Panc1 (cell line): Measurements from ENCODE around the gene IFI44.

Source experiments
- POLR2AphosphoS5 ChIP-seq: IDR thresholded peaks from 2 replicates; pipeline ENCODE4 v1.6.1; 2012; ENCODE audit warnings: mild to moderate bottlenecking, low read depth, low read length, moderate library complexity
- SIN3A ChIP-seq: IDR thresholded peaks from 2 replicates; pipeline ENCODE4 v1.6.1; 2012; ENCODE audit warnings: low read depth, mild to moderate bottlenecking, low read length, moderate library complexity, borderline replicate concordance; ENCODE audit not compliant: insufficient read depth
- TCF7L2 ChIP-seq: IDR thresholded peaks from 2 replicates; pipeline ENCODE4 v1.6.1; 2011; ENCODE audit warnings: mild to moderate bottlenecking, low read depth, low read length, inconsistent platforms
- TF ChIP-seq, protein P1 (sequence below): fragments of 450-650 bp; IDR thresholded peaks from 2 replicates; pipeline ENCODE4 v1.5.1; 2017; ENCODE audit warnings: mild to moderate bottlenecking
- TF ChIP-seq, protein P2 (sequence below), 2 experiments: IDR thresholded peaks; 2 replicates each; pipeline ENCODE4 v1.6.1; 2011 to 2012; ENCODE audit warnings: low read depth in 2 of 2, control low read depth in 1 of 2, low read length in 1 of 2, mild to moderate bottlenecking in 1 of 2, moderate library complexity in 1 of 2; ENCODE audit not compliant: insufficient read depth in 1 of 2

DNA sequence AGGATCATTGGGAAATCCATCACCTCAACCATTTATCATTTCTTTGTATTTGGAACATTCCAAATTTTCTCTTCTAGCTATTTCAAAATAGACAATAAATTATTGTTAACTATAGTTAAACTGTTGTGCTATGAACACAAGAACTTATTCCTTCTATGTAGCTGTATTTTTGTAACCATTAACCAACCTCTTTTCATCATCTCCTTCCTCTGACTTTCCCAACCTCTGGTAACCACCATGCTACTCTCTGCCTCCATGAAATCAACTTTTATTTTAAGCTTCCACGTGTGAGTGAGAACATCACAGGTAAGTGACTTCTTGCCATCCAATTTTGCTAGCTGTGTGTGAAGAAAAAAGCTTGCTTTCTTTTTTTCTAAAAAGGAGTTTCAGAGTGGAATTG is 29.0 kb upstream of the IFI44 start:
- TF ChIP-seq, protein P1, sequence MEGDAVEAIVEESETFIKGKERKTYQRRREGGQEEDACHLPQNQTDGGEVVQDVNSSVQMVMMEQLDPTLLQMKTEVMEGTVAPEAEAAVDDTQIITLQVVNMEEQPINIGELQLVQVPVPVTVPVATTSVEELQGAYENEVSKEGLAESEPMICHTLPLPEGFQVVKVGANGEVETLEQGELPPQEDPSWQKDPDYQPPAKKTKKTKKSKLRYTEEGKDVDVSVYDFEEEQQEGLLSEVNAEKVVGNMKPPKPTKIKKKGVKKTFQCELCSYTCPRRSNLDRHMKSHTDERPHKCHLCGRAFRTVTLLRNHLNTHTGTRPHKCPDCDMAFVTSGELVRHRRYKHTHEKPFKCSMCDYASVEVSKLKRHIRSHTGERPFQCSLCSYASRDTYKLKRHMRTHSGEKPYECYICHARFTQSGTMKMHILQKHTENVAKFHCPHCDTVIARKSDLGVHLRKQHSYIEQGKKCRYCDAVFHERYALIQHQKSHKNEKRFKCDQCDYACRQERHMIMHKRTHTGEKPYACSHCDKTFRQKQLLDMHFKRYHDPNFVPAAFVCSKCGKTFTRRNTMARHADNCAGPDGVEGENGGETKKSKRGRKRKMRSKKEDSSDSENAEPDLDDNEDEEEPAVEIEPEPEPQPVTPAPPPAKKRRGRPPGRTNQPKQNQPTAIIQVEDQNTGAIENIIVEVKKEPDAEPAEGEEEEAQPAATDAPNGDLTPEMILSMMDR: no peak
- TF ChIP-seq POLR2AphosphoS5 (no peak), SIN3A (no peak), TCF7L2 (no peak)
- TF ChIP-seq, protein P2, sequence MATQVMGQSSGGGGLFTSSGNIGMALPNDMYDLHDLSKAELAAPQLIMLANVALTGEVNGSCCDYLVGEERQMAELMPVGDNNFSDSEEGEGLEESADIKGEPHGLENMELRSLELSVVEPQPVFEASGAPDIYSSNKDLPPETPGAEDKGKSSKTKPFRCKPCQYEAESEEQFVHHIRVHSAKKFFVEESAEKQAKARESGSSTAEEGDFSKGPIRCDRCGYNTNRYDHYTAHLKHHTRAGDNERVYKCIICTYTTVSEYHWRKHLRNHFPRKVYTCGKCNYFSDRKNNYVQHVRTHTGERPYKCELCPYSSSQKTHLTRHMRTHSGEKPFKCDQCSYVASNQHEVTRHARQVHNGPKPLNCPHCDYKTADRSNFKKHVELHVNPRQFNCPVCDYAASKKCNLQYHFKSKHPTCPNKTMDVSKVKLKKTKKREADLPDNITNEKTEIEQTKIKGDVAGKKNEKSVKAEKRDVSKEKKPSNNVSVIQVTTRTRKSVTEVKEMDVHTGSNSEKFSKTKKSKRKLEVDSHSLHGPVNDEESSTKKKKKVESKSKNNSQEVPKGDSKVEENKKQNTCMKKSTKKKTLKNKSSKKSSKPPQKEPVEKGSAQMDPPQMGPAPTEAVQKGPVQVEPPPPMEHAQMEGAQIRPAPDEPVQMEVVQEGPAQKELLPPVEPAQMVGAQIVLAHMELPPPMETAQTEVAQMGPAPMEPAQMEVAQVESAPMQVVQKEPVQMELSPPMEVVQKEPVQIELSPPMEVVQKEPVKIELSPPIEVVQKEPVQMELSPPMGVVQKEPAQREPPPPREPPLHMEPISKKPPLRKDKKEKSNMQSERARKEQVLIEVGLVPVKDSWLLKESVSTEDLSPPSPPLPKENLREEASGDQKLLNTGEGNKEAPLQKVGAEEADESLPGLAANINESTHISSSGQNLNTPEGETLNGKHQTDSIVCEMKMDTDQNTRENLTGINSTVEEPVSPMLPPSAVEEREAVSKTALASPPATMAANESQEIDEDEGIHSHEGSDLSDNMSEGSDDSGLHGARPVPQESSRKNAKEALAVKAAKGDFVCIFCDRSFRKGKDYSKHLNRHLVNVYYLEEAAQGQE (IDR thresholded peaks at IDR 0.05; ENCODE audit: insufficient read depth in 1 of 2, low read depth in 2 of 2, low read length in 1 of 2): no peak
